ENCODE measurements around the gene LIMS1.
"Not testable (repeated sequence)": the region's sequence is repeated elsewhere in the genome, so short reads cannot be mapped to it uniquely, and the experiment has no call there.

Gene LIMS1, protein sequence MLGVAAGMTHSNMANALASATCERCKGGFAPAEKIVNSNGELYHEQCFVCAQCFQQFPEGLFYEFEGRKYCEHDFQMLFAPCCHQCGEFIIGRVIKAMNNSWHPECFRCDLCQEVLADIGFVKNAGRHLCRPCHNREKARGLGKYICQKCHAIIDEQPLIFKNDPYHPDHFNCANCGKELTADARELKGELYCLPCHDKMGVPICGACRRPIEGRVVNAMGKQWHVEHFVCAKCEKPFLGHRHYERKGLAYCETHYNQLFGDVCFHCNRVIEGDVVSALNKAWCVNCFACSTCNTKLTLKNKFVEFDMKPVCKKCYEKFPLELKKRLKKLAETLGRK

DNA sequence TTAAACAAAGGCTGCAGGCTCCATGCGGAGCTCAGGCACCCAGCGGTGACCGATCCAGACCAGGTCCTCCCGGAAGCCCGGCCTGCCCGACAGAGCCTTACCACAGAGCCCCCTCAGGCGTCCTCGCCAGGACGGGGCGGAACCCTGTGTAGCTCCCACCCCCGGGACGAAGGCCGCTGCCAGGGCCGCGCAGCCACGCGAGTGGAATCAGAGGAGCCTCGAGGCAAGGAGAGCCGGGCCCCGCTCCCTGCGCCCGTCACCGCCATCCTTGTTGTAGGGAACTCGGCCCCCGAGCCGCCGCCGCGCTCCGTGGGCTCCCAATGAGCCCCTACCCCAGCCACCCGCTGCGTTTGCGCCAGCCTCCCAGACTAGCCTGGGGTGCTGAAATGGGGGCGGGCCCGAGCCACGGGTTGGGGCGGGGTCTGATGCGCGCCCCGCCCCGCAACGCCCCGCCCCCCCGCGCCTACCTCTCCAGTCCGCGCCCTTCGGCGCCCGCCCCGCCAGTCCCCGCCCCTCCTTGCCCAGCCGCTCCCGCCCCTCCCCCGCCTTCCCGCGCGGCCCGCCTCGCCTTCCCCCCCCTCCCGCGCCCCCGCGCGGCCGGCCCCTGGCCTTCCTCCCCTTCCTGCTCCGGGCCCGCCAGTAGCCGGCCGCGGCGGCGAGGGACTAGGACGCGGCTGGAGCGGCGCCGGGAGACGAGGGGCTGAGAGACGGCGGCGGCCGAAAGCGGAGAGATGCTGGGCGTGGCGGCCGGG lies at the start of gene LIMS1:
LIMS1 (plus strand) TSS at position 639 of the 752 bp plus-strand sequence; CDS start at position 732, 93 bp downstream.
- DNase-seq, result peak; percentile 89

GRCh38 chr2:108485253-108485652 lies 49.0 kb upstream of the LIMS1 start:
- no peak for DNase-seq

- no peak for DNase-seq
Measured at GRCh38 chr2:108490506-108491122, 43.7 kb upstream of the LIMS1 start.

DNA sequence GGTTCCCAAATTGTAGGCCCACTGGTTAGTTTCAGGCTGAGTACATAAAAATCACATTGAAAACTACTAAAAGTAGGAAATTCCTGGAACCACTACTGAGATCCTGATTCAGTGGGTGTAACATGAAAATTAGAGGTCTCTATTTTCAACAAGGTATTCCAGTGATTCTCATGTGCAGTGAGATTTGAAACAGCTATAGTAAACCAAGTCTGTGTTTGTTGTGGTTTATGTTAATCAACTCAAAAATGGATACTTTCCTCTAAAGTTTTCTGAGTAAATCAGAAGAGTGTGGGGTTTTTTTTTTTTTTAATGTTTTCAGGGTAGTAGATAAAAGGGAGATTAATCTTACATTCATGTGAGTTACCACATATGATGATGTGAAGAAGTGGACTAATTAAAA lies 42.4 kb upstream of the LIMS1 start:
- no peak for DNase-seq

DNA sequence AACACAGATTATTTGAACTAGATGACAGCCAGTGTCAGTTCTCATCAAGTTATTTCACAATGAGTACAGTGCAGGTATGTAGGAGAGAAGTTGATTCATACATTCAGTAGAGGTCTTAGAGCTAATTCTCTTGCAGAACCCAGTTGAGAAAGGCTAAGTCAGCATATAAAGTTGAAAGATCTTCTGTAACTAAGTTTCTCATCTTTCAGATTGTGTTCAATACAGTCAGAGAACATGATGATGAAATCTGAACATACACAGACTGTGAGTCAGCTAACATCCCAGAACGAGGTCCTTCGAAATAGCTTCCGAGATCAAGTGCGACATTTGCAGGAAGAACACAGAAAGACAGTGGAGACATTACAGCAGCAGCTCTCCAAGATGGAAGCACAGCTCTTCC lies 41.9 kb upstream of the LIMS1 start:
- DNase-seq, result no peak

DNA sequence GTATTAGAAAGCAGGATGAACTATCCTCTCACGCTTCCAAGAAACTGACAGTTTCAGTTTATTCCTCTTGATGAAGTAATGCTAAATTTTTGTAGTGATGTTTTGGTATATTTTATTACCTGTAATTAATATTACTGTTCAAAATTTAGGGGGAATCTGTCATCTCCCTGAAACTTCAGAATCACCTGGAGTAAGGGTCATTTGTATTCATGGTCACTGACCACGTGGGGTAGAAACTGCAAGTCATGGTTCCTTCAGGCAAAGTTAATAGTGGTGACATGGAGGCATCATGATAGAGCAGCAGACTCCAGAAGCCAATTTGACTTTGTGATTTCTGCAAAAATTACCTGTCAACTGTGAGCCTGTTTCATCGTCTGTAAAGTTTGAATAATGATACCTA lies 38.1 kb upstream of the LIMS1 start:
- not testable (repeated sequence) for DNase-seq

DNA sequence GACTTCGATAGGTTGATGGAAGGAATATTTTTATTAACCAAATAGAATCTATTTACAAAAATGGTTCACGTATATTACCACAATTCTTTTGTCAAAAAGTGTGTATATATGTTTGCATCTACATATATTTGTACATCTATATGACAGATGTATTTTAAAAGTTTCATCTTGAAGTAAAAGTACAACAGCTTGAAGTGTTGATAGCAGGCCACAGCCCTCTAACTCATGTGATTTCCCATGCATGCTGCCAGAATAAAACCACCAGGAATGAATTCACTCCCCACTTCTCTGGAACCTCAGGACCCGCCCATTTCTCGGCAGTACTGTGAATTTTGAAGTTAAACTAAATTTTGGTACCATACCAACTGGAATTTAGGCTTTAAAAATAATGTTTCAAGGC lies 26.6 kb upstream of the LIMS1 start:
- DNase-seq, result not testable (repeated sequence)

DNA sequence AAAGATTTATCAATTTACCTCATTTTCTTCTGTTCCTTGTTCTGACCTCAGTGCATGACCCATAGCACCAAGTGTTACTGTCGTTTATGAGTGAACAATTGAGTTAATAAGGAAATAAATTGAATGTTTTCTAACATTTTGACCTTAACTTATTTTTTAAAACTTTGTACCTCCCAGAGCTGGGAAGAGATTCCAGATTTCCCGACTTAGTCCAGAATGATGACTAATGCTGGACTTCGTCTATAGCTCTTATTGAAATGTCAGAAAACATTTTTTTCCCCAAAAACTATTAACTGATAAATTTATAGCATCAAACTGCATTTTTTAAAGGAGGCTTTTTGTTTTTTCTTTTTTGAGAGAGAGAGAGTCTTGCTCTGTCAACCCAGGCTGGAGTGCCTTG lies 21.8 kb upstream of the LIMS1 start:
- not testable (repeated sequence) for DNase-seq

DNA sequence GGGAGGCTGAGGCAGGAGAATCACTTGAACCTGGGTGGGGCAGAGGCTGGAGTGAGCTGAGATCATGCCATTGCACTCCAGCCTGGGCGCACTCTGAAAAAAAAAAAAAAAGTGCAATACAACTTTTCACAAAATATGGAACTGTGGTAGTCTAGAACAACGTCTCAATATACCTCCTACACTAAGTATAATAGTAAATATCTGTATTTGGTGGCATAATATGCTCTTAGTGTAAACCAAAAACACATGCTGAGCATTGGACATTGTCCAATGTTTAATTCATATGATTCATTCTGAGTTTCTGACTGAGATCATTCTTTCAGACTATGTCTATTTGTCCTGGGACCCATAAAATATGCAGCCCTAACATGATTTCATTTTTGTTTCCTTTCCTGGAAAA lies 19.8 kb upstream of the LIMS1 start:
- DNase-seq, result not testable (repeated sequence)

DNA sequence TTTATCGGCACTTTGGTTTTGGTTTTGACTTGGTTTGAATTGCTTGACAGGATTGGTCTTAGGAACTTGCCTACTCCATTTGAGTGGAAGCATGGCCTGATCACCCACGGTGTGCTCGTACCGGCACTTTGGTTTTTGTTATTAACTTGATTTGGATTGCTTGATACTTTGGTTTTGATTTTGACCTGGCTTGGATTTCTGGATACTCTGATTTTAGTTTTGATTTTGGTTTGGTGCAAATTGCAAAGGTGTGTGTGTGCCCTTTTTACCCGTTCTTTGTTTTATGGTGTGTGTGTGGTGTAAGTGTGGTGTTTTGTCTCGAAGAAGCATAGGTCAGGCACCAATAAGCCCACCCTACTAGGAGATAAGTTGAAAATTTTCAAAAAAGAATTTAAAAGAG lies 9.6 kb upstream of the LIMS1 start:
- DNase-seq, result not testable (repeated sequence)

GRCh38 chr2:108525258-108525657 lies 9.0 kb upstream of the LIMS1 start:
- DNase-seq, result not testable (repeated sequence)

GRCh38 chr2:108531674-108532055 lies 2.6 kb upstream of the LIMS1 start:
- DNase-seq, result no peak

DNA sequence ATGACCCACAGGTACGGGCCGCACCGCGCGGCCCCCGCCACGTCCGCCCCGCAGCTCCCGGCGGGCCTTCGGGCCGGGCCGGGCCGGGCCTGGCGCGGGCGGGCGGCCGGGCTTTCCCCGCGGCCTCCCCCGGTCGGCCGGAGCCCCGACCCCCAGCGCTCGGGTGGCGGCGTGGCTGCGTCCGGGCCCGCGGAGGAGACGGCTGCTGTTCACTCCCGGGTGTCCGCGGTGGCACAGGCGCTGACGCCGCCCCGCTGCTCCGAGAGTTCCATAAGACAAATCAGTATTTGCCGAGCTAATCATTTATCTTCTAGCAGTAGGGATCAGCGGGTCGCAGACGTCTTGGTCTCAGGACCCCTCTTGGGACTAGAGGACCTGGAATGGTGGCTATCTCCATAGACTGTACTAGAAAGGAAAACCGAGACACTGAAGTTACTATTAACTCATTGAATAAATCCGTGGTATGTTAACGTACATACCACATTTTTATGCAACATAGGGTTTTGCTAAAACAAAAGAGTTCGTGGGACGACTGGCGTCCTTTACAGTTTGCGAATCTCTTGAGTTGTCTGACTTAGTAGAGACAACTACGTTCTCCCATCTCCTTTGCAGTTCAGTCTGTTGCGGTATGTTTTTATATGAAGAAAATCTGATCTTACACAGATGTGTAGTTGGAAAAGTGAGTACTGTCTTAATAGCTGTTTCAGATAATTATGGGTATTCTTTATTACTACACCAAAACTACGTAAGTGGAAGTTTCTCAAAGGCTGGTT lies 500 bp downstream of the LIMS1 start:
- DNase-seq, result peak; percentile 45

GRCh38 chr2:108535357-108535631 lies 1.0 kb downstream of the LIMS1 start:
- no peak for DNase-seq

- DNase-seq, result no peak
Measured at GRCh38 chr2:108536133-108536780, 2.0 kb downstream of the LIMS1 start.

DNA sequence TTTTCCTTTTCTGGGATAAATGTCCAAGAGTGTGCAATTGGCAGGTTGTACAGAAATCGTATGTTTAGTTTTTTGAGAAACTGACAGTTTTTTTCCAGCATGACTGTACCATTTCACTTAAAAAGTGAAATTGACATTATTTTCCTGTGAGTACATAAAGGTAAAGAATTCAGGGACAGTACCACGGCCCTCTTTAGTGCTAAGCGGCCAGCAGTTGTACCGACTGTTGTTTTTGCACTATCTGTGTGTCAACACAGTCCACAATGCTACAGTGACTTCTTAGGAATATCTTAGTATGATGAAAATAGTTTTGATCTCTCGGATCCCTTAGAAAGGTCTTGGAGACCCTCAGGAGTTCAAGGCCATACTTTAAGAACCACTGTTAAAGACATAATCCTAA lies 2.6 kb downstream of the LIMS1 start:
- DNase-seq, result no peak

DNA sequence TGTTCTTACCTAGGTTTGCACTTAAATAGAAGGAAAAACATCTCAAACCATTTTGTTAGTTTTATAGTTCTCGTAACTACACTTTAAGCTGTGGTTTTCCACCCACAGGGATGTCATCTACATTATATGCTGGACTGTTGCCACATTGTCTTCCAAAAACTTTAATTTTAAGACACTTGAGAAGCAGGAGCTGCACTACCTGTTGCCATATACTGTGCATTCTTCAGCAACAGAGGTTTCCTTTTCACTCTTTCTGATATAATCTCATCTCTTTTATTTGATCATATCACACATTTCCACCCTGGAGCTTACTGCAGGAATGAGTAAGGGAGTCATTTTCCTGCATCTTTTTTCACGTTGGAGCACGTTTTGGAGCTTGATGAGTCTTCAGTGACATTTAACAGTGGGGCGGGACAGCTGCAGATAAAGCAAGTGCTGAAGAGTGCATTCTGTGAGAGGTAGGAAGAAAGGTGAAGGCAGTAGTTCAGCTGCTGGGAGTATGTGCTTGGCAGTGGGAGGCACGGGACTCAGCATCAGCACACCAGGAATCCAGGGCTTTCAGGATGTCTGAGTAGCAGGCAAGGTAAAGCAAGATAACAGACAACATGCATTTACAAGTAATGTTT lies 3.8 kb downstream of the LIMS1 start:
- DNase-seq, result no peak

DNA sequence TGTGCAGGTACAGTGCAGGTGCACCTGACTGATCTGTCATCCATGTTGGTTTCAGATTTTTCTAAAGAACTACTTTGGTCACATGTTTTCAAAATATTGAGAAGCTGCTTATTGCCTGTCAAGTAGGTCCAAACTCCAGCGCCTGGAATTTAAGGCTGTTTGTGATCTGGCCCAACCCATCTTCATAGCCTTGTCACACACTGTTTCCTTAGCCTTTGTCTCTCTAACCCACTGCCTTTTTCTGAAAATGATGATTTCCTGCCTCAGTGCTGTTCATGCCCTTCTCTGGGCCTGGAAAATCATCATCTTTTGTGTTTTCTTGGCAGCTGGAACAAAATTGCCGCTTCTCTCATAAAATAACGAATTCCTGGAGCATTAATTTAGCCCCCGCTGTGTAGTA lies 7.2 kb downstream of the LIMS1 start:
- DNase-seq, result no peak

- no peak for DNase-seq
Measured at GRCh38 chr2:108542071-108542470, 7.8 kb downstream of the LIMS1 start.

- no peak for DNase-seq
Measured at GRCh38 chr2:108547606-108548005, 13.3 kb downstream of the LIMS1 start.

GRCh38 chr2:108548208-108549003 lies 14.1 kb downstream of the LIMS1 start:
- no peak for DNase-seq

DNA sequence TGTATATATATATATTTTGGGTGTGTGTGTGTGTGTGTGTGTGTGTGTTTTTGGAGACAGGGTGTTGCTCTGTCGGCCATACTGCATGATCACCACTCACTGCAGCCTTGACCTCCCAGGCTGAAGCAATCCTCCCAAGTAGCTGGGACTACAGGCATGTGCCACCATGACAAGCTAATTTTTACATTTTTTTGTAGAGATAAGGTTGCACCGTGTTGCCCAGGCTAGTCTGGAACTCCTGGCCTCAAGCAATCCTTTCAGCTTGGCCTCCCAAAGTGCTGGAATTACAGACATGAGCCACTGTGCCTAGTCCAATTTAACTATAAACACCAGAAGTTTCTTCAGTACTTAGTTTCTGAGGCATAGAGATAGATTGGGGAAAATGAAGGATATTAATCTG lies 18.3 kb downstream of the LIMS1 start:
- no peak for DNase-seq

All from CD4-positive, alpha-beta T cell treated with Interleukin-17A for 1 hour (primary cell).